Calu3 (cell line): ENCODE results near the gene SRXN1. TPM values are rescaled to one million over a fixed set of nuclear protein-coding genes. Genes with fewer than 3 reads are reported as not detected.

ENCODE experiments used
- BruUV-seq: library from RNA; stranded (reverse); fragments of 400-500 nt; replicated peaks from 2 replicates; lab custom pipeline; 2021; lab: Mats Ljungman, UMichigan
- CTCF ChIA-PET: fragments of 300-600 bp; sonication (Branson Sonifier 250); formaldehyde crosslinking; loops from one replicate; lab custom pipeline; 2022; ENCODE audit warnings: antibody characterized with exemption; lab: Charles Lee
- DNase-seq: peaks from one replicate; pipeline ENCODE4 v3.0.0; 2022
- H3K27ac Mint-ChIP-seq: one replicate; pipeline ENCODE4 v1.8.0; 2022; ENCODE audit warnings: mixed read lengths; ENCODE audit not compliant: unreplicated experiment
- H3K27me3 Mint-ChIP-seq: one replicate; pipeline ENCODE4 v1.8.0; 2022; ENCODE audit warnings: mixed read lengths; ENCODE audit not compliant: unreplicated experiment
- H3K36me3 Mint-ChIP-seq: one replicate; pipeline ENCODE4 v1.8.0; 2022; ENCODE audit warnings: mild to moderate bottlenecking, moderate library complexity, mixed read lengths; ENCODE audit not compliant: insufficient read depth, unreplicated experiment
- H3K4me1 Mint-ChIP-seq: one replicate; pipeline ENCODE4 v1.8.0; 2022; ENCODE audit warnings: mild to moderate bottlenecking, low read depth, mixed read lengths; ENCODE audit not compliant: unreplicated experiment
- H3K4me3 Mint-ChIP-seq: one replicate; pipeline ENCODE4 v1.8.0; 2022; ENCODE audit warnings: mild to moderate bottlenecking, low read depth, moderate library complexity, mixed read lengths; ENCODE audit not compliant: unreplicated experiment
- H3K9me3 Mint-ChIP-seq: one replicate; pipeline ENCODE4 v1.8.0; 2022; ENCODE audit warnings: low read depth, mixed read lengths; ENCODE audit not compliant: unreplicated experiment
- CTCF ChIP-seq: fragments of 200-600 bp; IDR thresholded peaks from one replicate; pipeline ENCODE4 v1.8.0; 2022; ENCODE audit warnings: antibody characterized with exemption; ENCODE audit not compliant: unreplicated experiment
- intact Hi-C: fragments of 100-400 bp; cut with micrococcal nuclease; formaldehyde crosslinking; loops from one replicate; pipeline ENCODE4 v1.10.0; 2022; ENCODE audit not compliant: unreplicated experiment
- total RNA-seq: library from RNA; stranded (reverse); gene quantifications from 2 replicates; pipeline ENCODE4 v1.2.3, GENCODE V29; 2022

SRXN1 gene
- total RNA-seq, 1 experiment from 2014 or later = 17.4 TPM

GRCh38 chr20:635028-635892, 17.7 kb downstream of the SRXN1 start:
- intact Hi-C loops = no loop called here
- DNase-seq = no peak
- no peaks in the 10 kb centered on the region for H3K4me1 Mint-ChIP-seq
- H3K27ac Mint-ChIP-seq = no peak overlapping the region
- H3K4me3 Mint-ChIP-seq = no peak overlapping the region
- H3K9me3 Mint-ChIP-seq = no peaks in the 10 kb centered on the region
- CTCF ChIA-PET = interaction anchor here (0.6 kb wide), 1 partner anchor 312 kb away, joined by 4 read pairs; no protein-coding TSS in a partner anchor
- BruUV-seq = no TSS peak
- H3K27me3 Mint-ChIP-seq = peaks cover 59% of the 10 kb centered on the region
- H3K36me3 Mint-ChIP-seq = no peaks in the 10 kb centered on the region
- no peak for TF ChIP-seq CTCF

DNA sequence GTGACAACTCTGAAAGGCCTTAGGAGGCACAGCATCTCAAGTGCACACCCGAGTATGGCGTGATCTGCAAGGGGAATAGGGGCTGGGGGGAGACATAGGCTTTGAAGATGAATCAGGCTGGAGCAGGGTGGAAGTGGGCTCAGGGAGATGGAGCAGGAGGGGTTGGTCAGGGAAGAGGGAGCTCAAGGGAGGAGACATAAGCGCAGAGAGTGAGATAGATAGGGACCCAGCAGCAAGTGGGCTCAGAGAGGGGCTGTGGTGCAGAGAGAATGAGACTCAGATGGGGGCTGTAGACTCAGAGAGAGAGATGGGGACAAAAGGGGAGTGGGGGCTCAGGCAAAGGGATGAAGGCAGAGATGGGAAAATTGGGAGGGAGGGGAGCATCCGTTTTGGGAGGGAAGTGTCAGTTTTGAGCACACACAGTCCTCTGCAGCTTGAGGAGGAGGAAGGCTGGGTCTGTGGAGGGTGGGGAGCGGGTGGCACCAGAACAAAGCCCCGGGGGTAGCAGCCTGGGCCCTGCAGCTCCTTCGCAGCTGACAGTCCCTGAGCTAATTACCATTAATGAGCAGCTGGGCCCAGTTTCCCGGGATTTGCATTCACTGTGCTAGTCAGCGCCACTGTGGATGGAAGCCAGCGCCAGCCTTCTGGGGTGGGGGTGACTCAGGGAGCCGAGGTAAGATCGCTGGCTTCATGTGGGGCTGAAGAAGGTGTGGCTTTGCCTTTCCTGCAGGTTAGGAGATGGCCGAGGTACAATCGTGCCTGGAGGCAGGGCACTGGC, 18.7 kb downstream of the SRXN1 start:
- TF ChIP-seq CTCF = no peak
- H3K9me3 Mint-ChIP-seq = no peaks in the 10 kb centered on the region
- no peak overlapping the region for H3K27ac Mint-ChIP-seq
- no TSS peak for BruUV-seq
- no peaks in the 10 kb centered on the region for H3K4me1 Mint-ChIP-seq
- H3K27me3 Mint-ChIP-seq = peaks cover 61% of the 10 kb centered on the region
- no peak overlapping the region for H3K4me3 Mint-ChIP-seq
- DNase-seq = no peak
- no peaks in the 10 kb centered on the region for H3K36me3 Mint-ChIP-seq
- CTCF ChIA-PET = interaction anchor here (0.6 kb wide), 1 partner anchor 313 kb away, joined by 4 read pairs; no protein-coding TSS in a partner anchor
- intact Hi-C loops = no loop called here

- H3K27me3 Mint-ChIP-seq = peaks cover 70% of the 10 kb centered on the region
Measured at GRCh38 chr20:631101-631500, 21.9 kb downstream of the SRXN1 start.

GRCh38 chr20:626579-626978, 26.4 kb downstream of the SRXN1 start:
- H3K27me3 Mint-ChIP-seq = peaks cover 75% of the 10 kb centered on the region
- no peak overlapping the region for H3K27ac Mint-ChIP-seq
- no peak for DNase-seq
- no peaks in the 10 kb centered on the region for H3K4me1 Mint-ChIP-seq
- no peaks in the 10 kb centered on the region for H3K36me3 Mint-ChIP-seq
- no peaks in the 10 kb centered on the region for H3K9me3 Mint-ChIP-seq
- intact Hi-C loops = no loop called here
- no TSS peak for BruUV-seq
- no peak overlapping the region for H3K4me3 Mint-ChIP-seq
- CTCF ChIA-PET = no interaction called here
- no peak for TF ChIP-seq CTCF

More at GRCh38 chr20:631101-631500, 21.9 kb downstream of the SRXN1 start:
- Mint-ChIP-seq H3K4me3 (no peak overlapping the region), H3K9me3 (no peaks in the 10 kb centered on the region), H3K27ac (no peak overlapping the region), H3K36me3 (no peaks in the 10 kb centered on the region), H3K4me1 (no peaks in the 10 kb centered on the region)
- DNase-seq = no peak
- no TSS peak for BruUV-seq
- no peak for TF ChIP-seq CTCF
- CTCF ChIA-PET = no interaction called here
- intact Hi-C loops = no loop called here
